Umbilical cord (tissue), 2 donors: ENCODE data around the gene TNK2. TPM values are rescaled to one million over a fixed set of nuclear protein-coding genes. Genes with fewer than 3 reads are reported as not detected.
"Not testable (repeated sequence)": the region's sequence is repeated elsewhere in the genome, so short reads cannot be mapped to it uniquely, and the experiment has no call there.

Experiments used
- DNase-seq: peaks from one replicate; pipeline ENCODE4 v3.0.0-alpha.2; 2015; ENCODE audit warnings: low spot score
- total RNA-seq: library from RNA; depleted of rRNA; stranded (reverse); fragments of >200 nt; gene quantifications from one replicate; pipeline ENCODE4 v1.2.3, GENCODE V29; 2014; ENCODE audit warnings: low replicate concordance; ENCODE audit not compliant: insufficient read depth

The TNK2 gene
- total RNA-seq, 1 donor from 2014 or later, result 7.7 TPM

- DNase-seq, result no peak
Observed at GRCh38 chr3:195916991-195917390, 8.6 kb upstream of the TNK2 start.

- DNase-seq, result no peak
Observed at GRCh38 chr3:195916291-195916690, 7.9 kb upstream of the TNK2 start.

GRCh38 chr3:195914648-195915473 is 6.5 kb upstream of the TNK2 start:
- DNase-seq, result peak; percentile 96

GRCh38 chr3:195914146-195914545 is 5.8 kb upstream of the TNK2 start:
- DNase-seq, result not testable (repeated sequence)

GRCh38 chr3:195913382-195913781 is 5.0 kb upstream of the TNK2 start:
- no peak for DNase-seq

GRCh38 chr3:195911946-195912270 is 3.6 kb upstream of the TNK2 start:
- DNase-seq, result no peak

GRCh38 chr3:195911041-195911945 is 2.9 kb upstream of the TNK2 start:
- DNase-seq, result no peak

GRCh38 chr3:195910499-195910845 is 2.1 kb upstream of the TNK2 start:
- no peak for DNase-seq

GRCh38 chr3:195909644-195910498 is 1.5 kb upstream of the TNK2 start:
- DNase-seq, result peak; percentile 90

GRCh38 chr3:195908694-195909581 is 587 bp upstream of the TNK2 start:
- no peak for DNase-seq

GRCh38 chr3:195907684-195907933 is 742 bp downstream of the TNK2 start:
- no peak for DNase-seq

GRCh38 chr3:195906865-195907683 is 1.3 kb downstream of the TNK2 start:
- no peak for DNase-seq

- DNase-seq, result no peak
Observed at GRCh38 chr3:195905970-195906864, 2.1 kb downstream of the TNK2 start.

GRCh38 chr3:195904368-195904767 is 4.0 kb downstream of the TNK2 start:
- DNase-seq, result no peak

GRCh38 chr3:195903950-195904290 is 4.4 kb downstream of the TNK2 start:
- no peak for DNase-seq

GRCh38 chr3:195902634-195903033 is 5.7 kb downstream of the TNK2 start:
- DNase-seq, result not testable (repeated sequence)

GRCh38 chr3:195901836-195902585 is 6.3 kb downstream of the TNK2 start:
- not testable (repeated sequence) for DNase-seq
